Measurements from ENCODE around the gene NT5C2.

- TF ChIP-seq CTCF (IDR thresholded peaks at IDR 0.05) (no peak), POLR2A (IDR thresholded peaks at IDR 0.05) (no peak)
Observed at GRCh38 chr10:103072276-103072675, 120.8 kb downstream of the NT5C2 start.
